Measurements from ENCODE around the gene COCH.
"Not testable (repeated sequence)": the region's sequence is repeated elsewhere in the genome, so short reads cannot be mapped to it uniquely, and the experiment has no call there.

The COCH gene

GRCh38 chr14:30876692-30877091 is 2.3 kb downstream of the COCH start:
- no peak for ATAC-seq

- no peak for ATAC-seq
Observed at GRCh38 chr14:30882431-30882830, 8.1 kb downstream of the COCH start.

- ATAC-seq, result no peak
Observed at GRCh38 chr14:30883508-30884294, 9.3 kb downstream of the COCH start.

GRCh38 chr14:30884901-30885300 is 10.5 kb downstream of the COCH start:
- ATAC-seq, result no peak

GRCh38 chr14:30885840-30886740 is 11.7 kb downstream of the COCH start:
- ATAC-seq, result no peak

- ATAC-seq, result no peak
Observed at GRCh38 chr14:30888480-30889243, 14.3 kb downstream of the COCH start.

- ATAC-seq, result no peak
Observed at GRCh38 chr14:30889244-30889594, 14.9 kb downstream of the COCH start.

GRCh38 chr14:30893819-30894218 is 19.5 kb downstream of the COCH start:
- no peak for ATAC-seq

GRCh38 chr14:30894923-30895515 is 20.7 kb downstream of the COCH start:
- ATAC-seq, result no peak

- no peak for ATAC-seq
Observed at GRCh38 chr14:30896435-30896834, 22.1 kb downstream of the COCH start.

- not testable (repeated sequence) for ATAC-seq
Observed at GRCh38 chr14:30897121-30897520, 22.8 kb downstream of the COCH start.

GRCh38 chr14:30903285-30904124 is 29.1 kb downstream of the COCH start:
- no peak for ATAC-seq

- no peak for ATAC-seq
Observed at GRCh38 chr14:30906752-30907658, 32.6 kb downstream of the COCH start.

GRCh38 chr14:30907659-30908057 is 33.3 kb downstream of the COCH start:
- ATAC-seq, result no peak

GRCh38 chr14:30908826-30909225 is 34.5 kb downstream of the COCH start:
- no peak for ATAC-seq

- no peak for ATAC-seq
Observed at GRCh38 chr14:30914812-30915211, 40.5 kb downstream of the COCH start.

- no peak for ATAC-seq
Observed at GRCh38 chr14:30915596-30915995, 41.2 kb downstream of the COCH start.

- no peak for ATAC-seq
Observed at GRCh38 chr14:30921305-30921704, 46.9 kb downstream of the COCH start.

- ATAC-seq, result no peak
Observed at GRCh38 chr14:30921788-30922187, 47.4 kb downstream of the COCH start.

- no peak for ATAC-seq
Observed at GRCh38 chr14:30925254-30925653, 50.9 kb downstream of the COCH start.

GRCh38 chr14:30928462-30928861 is 54.1 kb downstream of the COCH start:
- no peak for ATAC-seq

Measured in activated CD4-positive, CD25-positive, alpha-beta regulatory T cell treated with anti-CD3 and anti-CD28 coated beads, Interleukin-2, amount 50 U/mL, for 24 hours (primary cell).